Dedifferentiated amniotic fluid mesenchymal stem cell (primary cell): ENCODE data around the gene ESPNL.

Experiments
- DNase-seq: peaks from one replicate; pipeline ENCODE4 v3.0.0-alpha.2; 2016; ENCODE audit errors: extremely low spot score

Gene ESPNL

DNA sequence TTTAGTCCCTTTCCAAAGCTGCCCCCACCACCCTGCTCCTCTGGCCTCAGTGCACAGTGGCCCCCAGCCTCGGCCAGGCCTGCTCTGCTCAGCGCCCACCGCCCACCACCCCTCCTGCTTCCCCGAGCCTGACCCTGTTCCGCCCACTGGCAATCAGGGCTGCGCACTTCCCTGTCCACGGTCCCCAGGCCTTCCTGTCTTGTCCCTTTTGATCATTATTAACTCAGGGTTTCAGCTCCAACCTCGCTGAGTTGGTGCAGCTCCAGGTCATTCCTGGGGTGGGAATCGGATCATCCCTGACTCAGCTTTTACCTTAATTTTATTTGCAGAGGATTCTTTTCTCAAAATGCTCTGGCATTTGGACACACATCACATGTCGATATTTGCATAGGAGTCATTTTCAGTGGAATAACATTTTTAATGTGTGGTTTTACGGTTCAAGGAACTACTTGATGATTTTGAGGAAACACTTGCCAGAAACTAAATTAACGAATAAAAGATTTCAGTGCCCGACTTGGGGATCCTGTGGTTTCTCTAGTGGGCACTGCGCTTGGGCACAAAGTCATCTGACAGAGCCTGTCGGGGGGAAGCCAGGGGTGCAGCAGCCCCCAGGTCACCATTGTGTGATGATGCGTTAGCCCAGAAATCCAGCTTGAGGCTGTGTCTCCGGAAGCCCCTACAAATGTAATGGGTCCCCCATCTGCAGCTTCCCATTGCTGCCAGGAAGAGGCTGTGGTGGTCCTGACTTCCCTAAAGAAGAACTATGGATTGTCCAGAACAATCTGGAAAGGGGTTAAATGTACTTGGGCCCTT, 1.0 kb upstream of the ESPNL start:
- DNase-seq: no peak

- no peak for DNase-seq
Measured at GRCh38 chr2:238099714-238100048, 459 bp upstream of the ESPNL start.

GRCh38 chr2:238100821-238101771, 956 bp downstream of the ESPNL start:
- no peak for DNase-seq

DNA sequence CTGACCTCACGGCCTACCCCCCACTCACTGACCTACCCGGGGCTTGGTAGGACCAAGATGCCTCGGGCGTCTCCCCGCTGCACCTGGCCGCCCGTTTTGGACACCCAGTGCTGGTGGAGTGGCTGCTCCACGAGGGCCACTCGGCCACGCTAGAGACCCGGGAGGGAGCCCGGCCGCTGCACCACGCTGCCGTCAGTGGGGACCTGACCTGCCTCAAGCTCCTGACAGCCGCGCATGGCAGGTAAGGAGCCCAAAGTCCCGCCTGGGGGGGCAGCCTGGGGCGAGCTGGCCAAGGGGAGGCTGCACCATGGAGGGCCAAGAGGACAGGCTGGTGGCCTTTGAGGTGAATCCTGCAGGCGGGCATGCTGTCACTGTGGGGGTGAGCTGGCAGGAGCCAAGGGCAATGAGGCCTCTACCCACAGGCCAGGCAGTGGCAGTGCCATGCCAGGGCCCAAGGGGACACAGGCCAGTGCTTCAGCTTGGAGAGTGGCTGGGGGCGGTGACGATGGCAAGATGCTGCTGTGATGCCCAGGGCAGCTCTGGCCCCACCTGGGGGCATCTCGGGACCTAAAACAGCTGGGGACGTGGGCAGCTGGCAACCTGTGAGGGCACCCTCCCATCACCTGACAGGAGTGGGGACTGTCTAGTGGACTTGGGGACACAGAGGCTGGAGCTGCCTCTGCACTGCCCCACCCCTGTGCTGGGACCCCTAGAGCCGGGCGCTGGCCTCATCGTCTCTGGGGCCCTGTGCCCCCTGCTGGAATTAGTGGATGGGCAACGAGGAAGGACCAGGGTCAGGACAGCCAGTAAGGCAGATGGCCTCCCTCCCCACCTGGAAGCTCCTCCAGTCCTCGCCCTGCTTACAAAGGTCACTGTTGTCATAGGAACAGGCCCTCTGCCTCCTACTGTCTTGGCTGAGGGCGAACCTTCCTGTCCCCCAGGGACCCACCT, 2.0 kb downstream of the ESPNL start:
- DNase-seq: no peak

DNA sequence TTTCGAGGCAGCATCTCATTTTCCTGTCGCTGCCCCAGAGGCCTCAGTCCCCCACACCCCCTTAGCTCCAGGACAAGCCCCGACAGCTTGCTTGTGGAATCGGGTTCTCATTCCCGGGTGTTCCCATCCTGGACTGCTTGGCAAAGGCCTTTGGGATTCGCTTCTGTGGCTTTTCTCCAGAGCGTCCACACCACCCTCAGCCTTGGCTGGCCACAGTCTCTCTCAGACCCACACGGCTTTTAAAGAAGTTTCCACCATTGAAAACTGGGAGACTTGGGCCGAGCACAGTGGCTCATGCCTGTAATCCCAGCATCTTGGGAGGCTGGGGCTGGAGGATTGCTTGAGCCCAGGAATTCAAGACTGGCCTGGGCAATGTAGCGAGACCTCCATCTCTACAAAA, 2.7 kb downstream of the ESPNL start:
- no peak for DNase-seq

GRCh38 chr2:238103465-238104225, 3.5 kb downstream of the ESPNL start:
- DNase-seq: no peak

GRCh38 chr2:238104226-238104690, 4.1 kb downstream of the ESPNL start:
- no peak for DNase-seq

DNA sequence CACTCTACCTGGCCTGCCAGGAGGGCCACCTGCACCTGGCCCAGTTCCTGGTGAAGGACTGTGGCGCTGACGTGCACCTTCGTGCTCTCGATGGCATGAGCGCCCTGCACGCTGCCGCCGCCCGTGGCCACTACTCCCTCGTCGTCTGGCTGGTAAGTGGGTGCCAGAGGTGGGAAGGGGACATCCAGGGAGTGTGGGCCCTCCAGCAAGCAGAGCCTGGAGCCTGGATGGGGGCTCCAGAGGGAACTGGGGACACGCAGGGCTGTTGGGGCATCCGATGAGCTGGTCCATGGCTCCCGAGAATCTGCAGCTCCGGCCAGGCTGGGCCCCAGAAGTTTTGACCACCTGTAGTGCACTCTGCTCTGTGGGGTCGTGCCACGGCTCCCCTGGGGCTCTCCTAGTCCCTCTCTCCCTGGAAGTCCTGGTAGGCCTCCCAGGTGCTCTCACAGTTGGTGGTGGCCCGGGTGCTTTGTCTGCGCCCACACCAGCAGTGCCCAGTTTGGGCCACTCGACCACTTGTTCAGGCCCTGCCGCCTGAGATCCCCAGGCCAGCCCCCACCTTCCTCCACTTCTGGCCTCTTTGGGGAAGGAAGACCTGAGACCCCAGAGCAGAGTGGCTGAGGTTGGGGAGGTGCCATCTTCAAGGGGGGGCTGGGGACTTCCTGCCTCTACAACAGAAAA, 4.7 kb downstream of the ESPNL start:
- no peak for DNase-seq

DNA sequence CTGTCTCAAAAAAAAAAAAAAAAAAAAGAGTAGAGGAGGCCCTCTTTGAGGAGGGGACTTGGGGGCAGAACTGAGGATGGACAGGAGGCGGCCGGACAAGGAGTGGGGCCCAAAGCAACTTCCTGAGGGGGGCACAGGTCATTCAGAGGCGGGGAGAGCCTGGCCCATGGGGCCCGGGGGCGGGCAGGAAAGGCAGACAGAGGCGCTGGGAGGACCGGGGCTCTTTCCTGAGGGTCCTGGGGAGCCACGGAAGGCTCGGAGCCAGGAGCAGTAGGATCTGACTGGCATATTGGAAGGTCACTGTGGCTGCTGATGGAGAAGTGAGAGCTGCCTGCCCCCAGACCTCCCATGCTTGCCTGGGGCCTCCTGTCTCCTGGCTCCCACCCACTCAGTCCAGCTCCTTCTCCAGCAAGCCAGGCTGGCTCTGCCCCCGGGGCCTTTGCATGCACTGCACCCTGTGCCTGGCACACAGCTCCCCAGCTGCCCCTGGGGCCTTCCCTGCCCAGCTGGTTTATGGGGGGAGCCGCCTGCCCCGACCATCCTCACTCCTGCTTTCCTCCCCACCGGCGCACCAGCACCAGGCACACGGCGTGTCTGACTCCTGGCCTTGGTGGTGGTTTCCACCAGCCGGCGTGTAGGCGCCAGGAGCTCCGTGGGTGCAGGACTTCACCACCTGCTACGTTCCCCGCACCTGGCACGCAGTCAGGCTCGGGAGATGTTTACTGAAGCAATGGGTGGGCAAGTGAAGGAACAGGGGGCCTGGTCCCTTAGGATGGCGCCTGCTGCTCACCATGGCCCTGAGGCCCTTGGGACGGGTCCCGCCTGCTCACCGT, 5.6 kb downstream of the ESPNL start:
- no peak for DNase-seq

- no peak for DNase-seq
Measured at GRCh38 chr2:238106339-238106697, 6.2 kb downstream of the ESPNL start.

DNA sequence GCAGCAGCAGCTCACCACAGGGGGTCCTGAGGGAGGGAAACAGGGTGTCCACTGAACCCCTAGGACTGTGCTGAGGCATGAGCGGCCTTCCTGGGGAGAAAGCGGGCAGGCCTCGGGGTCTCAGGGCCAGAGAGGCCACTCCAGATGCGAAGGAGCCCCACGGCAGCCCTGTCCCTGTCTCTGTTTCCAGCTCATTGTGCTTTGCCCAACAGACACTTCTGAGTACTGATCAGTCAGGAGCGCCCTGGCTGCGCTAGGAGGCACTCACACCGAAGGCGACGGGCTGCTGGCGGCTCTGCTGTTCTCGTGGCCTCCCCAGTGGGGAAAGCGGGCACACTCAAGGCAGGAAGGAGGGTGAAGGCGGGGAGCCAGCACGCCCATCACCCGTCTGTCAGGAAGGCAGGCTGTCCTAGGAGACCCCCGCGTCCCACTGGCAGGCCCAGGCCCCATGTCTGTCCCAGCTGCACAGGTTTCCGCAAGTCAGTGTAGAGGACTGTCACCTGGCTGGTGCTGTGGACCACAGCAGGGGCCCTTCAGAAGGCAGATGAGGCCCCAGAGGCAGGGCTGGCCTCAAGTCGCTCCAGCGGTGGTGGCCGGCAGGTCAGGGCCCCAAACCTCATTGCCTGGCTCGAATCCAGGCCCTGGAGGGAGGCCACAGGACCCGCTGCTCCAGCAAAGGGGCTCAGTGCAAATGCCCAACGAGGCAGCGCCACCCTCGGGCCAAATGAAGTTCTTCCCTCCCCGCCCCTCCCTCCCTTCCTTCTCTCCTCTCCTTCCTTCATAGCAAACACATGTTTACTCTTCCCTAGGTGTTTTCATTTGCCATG, 6.8 kb downstream of the ESPNL start:
- DNase-seq: no peak

DNA sequence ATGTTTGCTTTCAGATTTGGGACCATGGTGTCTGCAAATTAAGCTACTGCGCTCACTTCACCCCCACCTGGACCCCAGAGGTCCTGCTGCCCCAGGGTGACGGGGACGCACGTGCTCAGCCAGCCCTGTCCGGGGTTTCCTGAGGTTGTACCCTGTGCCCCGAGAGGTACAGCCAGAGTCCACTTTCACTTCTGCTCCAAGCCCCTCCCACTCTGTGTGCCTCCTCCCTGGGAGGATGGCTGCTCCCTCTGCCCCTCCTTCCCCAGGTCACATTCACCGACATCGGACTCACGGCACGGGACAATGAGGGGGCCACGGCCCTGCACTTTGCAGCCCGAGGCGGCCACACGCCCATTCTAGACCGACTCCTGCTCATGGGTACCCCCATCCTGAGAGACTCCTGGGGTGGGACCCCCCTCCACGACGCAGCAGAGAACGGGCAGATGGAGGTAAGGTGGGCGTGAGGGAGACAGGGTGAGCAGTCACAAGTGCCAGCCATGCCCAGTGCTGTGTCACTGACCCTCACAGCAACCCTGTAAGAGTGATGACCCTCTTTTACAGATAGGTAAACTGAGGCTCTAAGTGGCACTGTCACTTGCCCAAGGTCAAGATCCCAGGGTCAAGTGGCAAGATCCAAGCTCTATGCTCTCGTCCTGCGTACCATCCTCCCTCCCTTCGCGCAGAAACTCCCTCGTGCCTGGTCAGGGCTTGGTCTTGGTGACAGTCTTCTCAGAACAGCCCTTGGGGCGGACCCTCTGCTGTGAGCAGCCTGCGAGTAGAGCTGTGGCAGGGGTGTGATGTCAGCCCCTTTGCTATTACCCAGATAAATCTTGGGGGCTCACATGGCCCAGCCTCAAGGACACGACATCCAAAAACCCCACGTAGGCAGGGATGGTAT, 7.6 kb downstream of the ESPNL start:
- DNase-seq: no peak

GRCh38 chr2:238108423-238109183, 8.5 kb downstream of the ESPNL start:
- DNase-seq: no peak

- no peak for DNase-seq
Measured at GRCh38 chr2:238113611-238114010, 13.5 kb downstream of the ESPNL start.

- DNase-seq: no peak
Measured at GRCh38 chr2:238114331-238114841, 14.2 kb downstream of the ESPNL start.

DNA sequence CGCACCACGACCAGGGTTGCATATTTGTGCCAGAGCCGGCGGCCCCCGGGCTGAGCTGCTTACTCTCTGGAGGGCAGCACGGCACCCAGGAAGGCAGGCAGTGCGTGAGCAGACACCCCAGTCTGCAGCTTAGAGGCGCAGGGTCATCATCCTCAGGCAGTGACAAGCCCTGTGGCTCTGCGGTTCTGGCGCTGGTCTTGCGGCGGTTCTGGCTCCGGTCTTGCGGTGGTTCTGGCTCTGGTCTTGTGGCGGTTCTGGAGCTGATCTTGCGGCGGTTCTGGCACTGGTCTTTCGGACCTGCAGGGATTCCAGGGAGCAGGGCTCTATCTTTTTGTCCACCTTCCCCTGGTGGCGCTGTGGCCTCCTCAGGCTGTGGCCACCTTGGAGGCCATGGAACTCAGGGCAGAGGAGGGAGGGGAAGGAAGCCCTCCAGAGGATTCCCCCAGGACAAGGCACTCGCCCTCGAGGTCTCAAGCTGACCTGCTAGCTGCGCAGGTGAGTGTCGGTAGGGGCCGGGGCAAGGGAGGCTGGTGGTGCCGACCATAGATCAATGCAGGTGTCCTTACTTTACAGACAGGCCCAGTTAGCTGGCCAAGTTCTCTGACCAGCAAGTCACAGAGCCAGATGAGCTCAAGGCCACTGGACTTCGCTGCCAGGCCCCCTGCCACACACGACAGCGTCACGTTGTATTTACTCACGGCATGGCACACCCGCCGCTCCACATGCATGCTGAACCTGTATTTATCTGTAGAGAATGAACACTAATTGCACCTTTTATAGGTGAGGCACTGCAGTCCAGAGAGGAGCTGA, 14.9 kb downstream of the ESPNL start:
- no peak for DNase-seq
